H9 (cell line): ENCODE measurements around the gene ZNF609. TPM values are rescaled to one million over a fixed set of nuclear protein-coding genes. Genes with fewer than 3 reads are reported as not detected.

Source experiments
- DNase-seq: peaks from one replicate; pipeline ENCODE4 v3.0.0-alpha.2; 2017
- H2AFZ ChIP-seq: one replicate; pipeline ENCODE4 v1.6.1; 2013; ENCODE audit warnings: mild to moderate bottlenecking, low read length, control low read depth, moderate library complexity
- H2AK5ac ChIP-seq: 2 replicates; pipeline ENCODE4 v1.6.1; 2013; ENCODE audit warnings: low read length, control low read depth, mixed read lengths; ENCODE audit not compliant: insufficient read length
- H2BK120ac ChIP-seq: one replicate; pipeline ENCODE4 v1.6.1; 2013; ENCODE audit warnings: low read depth, mild to moderate bottlenecking, low read length, control low read depth, inconsistent platforms; ENCODE audit not compliant: poor library complexity, severe bottlenecking
- H2BK12ac ChIP-seq: 2 replicates; pipeline ENCODE4 v1.6.1; 2013; ENCODE audit warnings: low read length, control low read depth, mixed read lengths, low read depth; ENCODE audit not compliant: insufficient read length
- H2BK15ac ChIP-seq: 2 replicates; pipeline ENCODE4 v1.6.1; 2013; ENCODE audit warnings: low read depth, low read length, control low read depth
- H2BK20ac ChIP-seq: one replicate; pipeline ENCODE4 v1.6.1; 2013; ENCODE audit warnings: low read depth, mild to moderate bottlenecking, low read length, control low read depth, inconsistent platforms; ENCODE audit not compliant: poor library complexity, severe bottlenecking
- H2BK5ac ChIP-seq: 2 replicates; pipeline ENCODE4 v1.6.1; 2013; ENCODE audit warnings: low read length, control low read depth, mixed read lengths; ENCODE audit not compliant: insufficient read length
- H3K14ac ChIP-seq: 2 replicates; pipeline ENCODE4 v1.6.1; 2013; ENCODE audit warnings: low read length, control low read depth; ENCODE audit not compliant: insufficient read depth
- H3K18ac ChIP-seq: 2 replicates; pipeline ENCODE4 v1.6.1; 2013; ENCODE audit warnings: low read depth, mild to moderate bottlenecking, mixed read lengths, low read length, control low read depth; ENCODE audit not compliant: insufficient read length
- H3K23ac ChIP-seq: 2 replicates; pipeline ENCODE4 v1.6.1; 2013; ENCODE audit warnings: low read length, control low read depth, mixed read lengths, low read depth; ENCODE audit not compliant: insufficient read length
- H3K23me2 ChIP-seq: 2 replicates; pipeline ENCODE4 v1.6.1; 2013; ENCODE audit warnings: low read depth, mild to moderate bottlenecking, mixed read lengths, low read length, control low read depth; ENCODE audit not compliant: insufficient read length, poor library complexity, severe bottlenecking
- H3K27ac ChIP-seq: 2 replicates; pipeline ENCODE4 v1.5.1; 2013; ENCODE audit warnings: low read length, control low read depth, mixed read lengths, low read depth; ENCODE audit not compliant: insufficient read length
- H3K27me3 ChIP-seq: 2 replicates; pipeline ENCODE4 v1.6.1; 2013; ENCODE audit warnings: low read length, control low read depth, inconsistent platforms; ENCODE audit not compliant: insufficient read depth
- H3K4ac ChIP-seq: 2 replicates; pipeline ENCODE4 v1.6.1; 2013; ENCODE audit warnings: low read depth, mild to moderate bottlenecking, control low read depth, inconsistent platforms, low read length, moderate library complexity
- H3K4me1 ChIP-seq: 2 replicates; pipeline ENCODE4 v1.6.1; 2013; ENCODE audit warnings: low read length, control low read depth, inconsistent platforms; ENCODE audit not compliant: insufficient read depth
- H3K4me2 ChIP-seq: 2 replicates; pipeline ENCODE4 v1.6.1; 2013; ENCODE audit warnings: low read length, control low read depth, mixed read lengths; ENCODE audit not compliant: insufficient read length, insufficient read depth
- H3K56ac ChIP-seq: 2 replicates; pipeline ENCODE4 v1.6.1; 2013; ENCODE audit warnings: low read depth, mild to moderate bottlenecking, mixed read lengths, low read length, control low read depth; ENCODE audit not compliant: insufficient read length
- H3K79me1 ChIP-seq: 2 replicates; pipeline ENCODE4 v1.6.1; 2013; ENCODE audit warnings: low read depth, mild to moderate bottlenecking, moderate library complexity, low read length, control low read depth, inconsistent platforms; ENCODE audit not compliant: insufficient read depth, poor library complexity, severe bottlenecking
- H3K79me2 ChIP-seq: 2 replicates; pipeline ENCODE4 v1.6.1; 2013; ENCODE audit warnings: low read length, control low read depth, inconsistent platforms; ENCODE audit not compliant: insufficient read depth
- H3K9ac ChIP-seq: 2 replicates; pipeline ENCODE4 v1.6.1; 2013; ENCODE audit warnings: low read length, control low read depth, mixed read lengths; ENCODE audit not compliant: insufficient read length; ENCODE audit errors: extremely low read depth
- H3K9me3 ChIP-seq: one replicate; pipeline ENCODE4 v1.6.1; 2013; ENCODE audit warnings: low read depth, low read length, inconsistent platforms; ENCODE audit not compliant: control insufficient read depth
- H3T11ph ChIP-seq: one replicate; pipeline ENCODE4 v1.6.1; 2013; ENCODE audit warnings: mild to moderate bottlenecking, low read length, control low read depth, inconsistent platforms
- H4K20me1 ChIP-seq: one replicate; pipeline ENCODE4 v1.6.1; 2013; ENCODE audit not compliant: control insufficient read depth, insufficient read length, insufficient read depth
- H4K5ac ChIP-seq: 2 replicates; pipeline ENCODE4 v1.6.1; 2013; ENCODE audit warnings: low read depth, mild to moderate bottlenecking, mixed read lengths, low read length, control low read depth; ENCODE audit not compliant: insufficient read length
- H4K8ac ChIP-seq: replicated peaks from 2 replicates; pipeline ENCODE4 v1.6.1; 2013; ENCODE audit warnings: low read length, control low read depth, mixed read lengths, low read depth; ENCODE audit not compliant: insufficient read length
- H4K91ac ChIP-seq: 2 replicates; pipeline ENCODE4 v1.6.1; 2013; ENCODE audit warnings: low read depth, mild to moderate bottlenecking, moderate library complexity, mixed read lengths, low read length, control low read depth; ENCODE audit not compliant: insufficient read length
- H3K27ac Mint-ChIP-seq, 3 experiments: 2 replicates in 2 of 3; 3 replicates in 1 of 3; pipeline ENCODE4 v1.8.0; 2020 to 2021; ENCODE audit warnings: mixed read lengths in 3 of 3, mild to moderate bottlenecking in 1 of 3, moderate library complexity in 1 of 3
- H3K27me3 Mint-ChIP-seq: 2 replicates; pipeline ENCODE4 v1.8.0; 2021; ENCODE audit warnings: low read depth, mild to moderate bottlenecking, moderate library complexity, mixed read lengths
- H3K36me3 Mint-ChIP-seq, 3 experiments: 2 replicates in 2 of 3; 3 replicates in 1 of 3; pipeline ENCODE4 v1.8.0; 2020 to 2021; ENCODE audit warnings: low read depth in 3 of 3, mixed read lengths in 3 of 3; ENCODE audit not compliant: insufficient read depth in 1 of 3
- H3K4me1 Mint-ChIP-seq, 2 experiments: 2 replicates each; pipeline ENCODE4 v1.8.0; 2020; ENCODE audit warnings: mixed read lengths in 2 of 2
- H3K4me3 Mint-ChIP-seq, 2 experiments: 2 replicates in 1 of 2; 3 replicates in 1 of 2; pipeline ENCODE4 v1.8.0; 2020 to 2021; ENCODE audit warnings: mild to moderate bottlenecking in 2 of 2, mixed read lengths in 2 of 2, moderate library complexity in 1 of 2
- H3K9me3 Mint-ChIP-seq, 2 experiments: 2 replicates in 1 of 2; 3 replicates in 1 of 2; pipeline ENCODE4 v1.8.0; 2020; ENCODE audit warnings: mild to moderate bottlenecking in 2 of 2, mixed read lengths in 2 of 2, moderate library complexity in 1 of 2
- WGBS: extraction: QIAGEN DNeasy Blood & Tissue Kit; methylation state at CpG from one replicate; pipeline ENCODE4 v1.1.7; 2013; ENCODE audit warnings: missing lambda C conversion rate, low lambda C conversion rate, mixed read lengths; ENCODE audit not compliant: insufficient read length; ENCODE audit errors: extremely low coverage; 5-methylcytosine and 5-hydroxymethylcytosine counted together
- total RNA-seq: library from RNA; stranded (reverse); gene quantifications from 2 replicates; pipeline ENCODE4 v1.2.1, GENCODE V29; 2021
- TF ChIP-seq, protein P1 (sequence below): fragments of 200-600 bp; sonication (generic); conservative IDR thresholded peaks from 3 replicates; pipeline ENCODE4 v1.8.0; 2021; ENCODE audit warnings: antibody characterized with exemption, mild to moderate bottlenecking

The ZNF609 gene
- total RNA-seq, 1 experiment from 2014 or later, result 45.3 TPM

DNA sequence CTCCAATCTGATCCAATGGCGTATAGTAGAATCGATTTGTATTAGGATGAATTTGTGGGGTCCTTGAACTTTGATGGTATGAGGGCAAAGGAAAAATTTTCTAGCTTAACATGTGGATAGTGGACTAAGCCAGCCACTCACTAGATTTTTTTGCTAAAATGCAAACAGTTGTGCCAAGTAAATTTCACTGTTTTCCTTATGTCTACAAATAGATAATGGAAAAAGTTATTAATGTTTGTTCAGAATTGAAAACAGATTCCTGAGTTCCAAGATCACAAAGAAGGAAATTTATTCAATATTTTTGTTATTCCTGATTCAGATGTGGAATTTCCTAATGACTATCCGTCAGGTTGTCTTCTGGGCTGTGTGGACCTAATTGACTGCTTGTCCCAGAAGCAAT is 35.2 kb upstream of the ZNF609 start:
- Histone ChIP-seq H3K4me2 (no peak overlapping the region), H3T11ph (no peak overlapping the region), H4K91ac (no peak overlapping the region), H3K23me2 (no peaks in the 10 kb centered on the region), H3K79me1 (no peaks in the 10 kb centered on the region), H2AK5ac (no peak overlapping the region), H4K8ac (no peak overlapping the region), H4K5ac (no peak overlapping the region), H3K79me2 (no peaks in the 10 kb centered on the region), H3K27ac (no peak overlapping the region), H2AFZ (no peak overlapping the region), H3K9ac (no peak overlapping the region), H2BK12ac (no peak overlapping the region), H2BK120ac (no peak overlapping the region), H3K18ac (no peak overlapping the region), H2BK15ac (no peak overlapping the region), H3K9me3 (no peaks in the 10 kb centered on the region), H3K4ac (no peak overlapping the region), H4K20me1 (no peaks in the 10 kb centered on the region), H3K14ac (no peak overlapping the region), H3K23ac (no peak overlapping the region), H3K4me1 (no peaks in the 10 kb centered on the region), H2BK20ac (no peak overlapping the region), H3K27me3 (no peaks in the 10 kb centered on the region), H2BK5ac (no peak overlapping the region), H3K56ac (no peak overlapping the region)
- TF ChIP-seq, protein P1, sequence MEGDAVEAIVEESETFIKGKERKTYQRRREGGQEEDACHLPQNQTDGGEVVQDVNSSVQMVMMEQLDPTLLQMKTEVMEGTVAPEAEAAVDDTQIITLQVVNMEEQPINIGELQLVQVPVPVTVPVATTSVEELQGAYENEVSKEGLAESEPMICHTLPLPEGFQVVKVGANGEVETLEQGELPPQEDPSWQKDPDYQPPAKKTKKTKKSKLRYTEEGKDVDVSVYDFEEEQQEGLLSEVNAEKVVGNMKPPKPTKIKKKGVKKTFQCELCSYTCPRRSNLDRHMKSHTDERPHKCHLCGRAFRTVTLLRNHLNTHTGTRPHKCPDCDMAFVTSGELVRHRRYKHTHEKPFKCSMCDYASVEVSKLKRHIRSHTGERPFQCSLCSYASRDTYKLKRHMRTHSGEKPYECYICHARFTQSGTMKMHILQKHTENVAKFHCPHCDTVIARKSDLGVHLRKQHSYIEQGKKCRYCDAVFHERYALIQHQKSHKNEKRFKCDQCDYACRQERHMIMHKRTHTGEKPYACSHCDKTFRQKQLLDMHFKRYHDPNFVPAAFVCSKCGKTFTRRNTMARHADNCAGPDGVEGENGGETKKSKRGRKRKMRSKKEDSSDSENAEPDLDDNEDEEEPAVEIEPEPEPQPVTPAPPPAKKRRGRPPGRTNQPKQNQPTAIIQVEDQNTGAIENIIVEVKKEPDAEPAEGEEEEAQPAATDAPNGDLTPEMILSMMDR, result no peak
- Mint-ChIP-seq H3K27me3 (peaks cover 2% of the 10 kb centered on the region; the same call in 1 of the 2 replicates), H3K4me3 (no peak overlapping the region), H3K36me3 (peaks cover 5 to 54% (median 14%) of the 10 kb centered on the region in 3 experiments; a peak in 5 of 7 replicates), H3K9me3 (no peaks in the 10 kb centered on the region), H3K27ac (no peak overlapping the region), H3K4me1 (peaks cover 8 to 9% of the 10 kb centered on the region in 2 experiments)
- no peak for DNase-seq
- no CpG with 5 or more reads among the region's 3 CpGs for WGBS
